Keratinocyte (primary cell): ENCODE measurements around the gene CTDSPL. TPM values are rescaled to one million over a fixed set of nuclear protein-coding genes. Genes with fewer than 3 reads are reported as not detected.

Experiments
- DNase-seq: peaks from one replicate; pipeline ENCODE4 v3.0.0-alpha.2; 2011; ENCODE audit warnings: low read depth, missing footprints, low spot score
- FAIRE-seq: peaks from 2 replicates; lab custom pipeline; 2011; peaks lifted over from hg19 to GRCh38; lab: Jason Lieb, UNC
- H2AFZ ChIP-seq: 2 replicates; pipeline ENCODE4 v1.6.0; 2012; ENCODE audit warnings: low read length, control low read depth, inconsistent platforms; ENCODE audit not compliant: control insufficient read depth
- H3K27ac ChIP-seq: 2 replicates; pipeline ENCODE4 v1.5.1; 2011; ENCODE audit warnings: low read length; ENCODE audit not compliant: control insufficient read depth, insufficient read depth
- H3K27me3 ChIP-seq: 3 replicates; pipeline ENCODE4 v1.6.0; 2011; ENCODE audit warnings: low read length; ENCODE audit not compliant: control insufficient read depth, insufficient read depth; ENCODE audit errors: extremely low read depth
- H3K36me3 ChIP-seq, 2 experiments: 2 replicates in 1 of 2; 3 replicates in 1 of 2; pipeline ENCODE4 v1.5.1; 2011; ENCODE audit warnings: low read length in 2 of 2, mild to moderate bottlenecking in 1 of 2; ENCODE audit not compliant: control insufficient read depth in 2 of 2, insufficient read depth in 2 of 2; ENCODE audit errors: extremely low read depth in 1 of 2
- H3K4me1 ChIP-seq: 3 replicates; pipeline ENCODE4 v1.5.1; 2011; ENCODE audit warnings: low read length; ENCODE audit not compliant: control insufficient read depth, insufficient read depth; ENCODE audit errors: extremely low read depth
- H3K4me2 ChIP-seq: 3 replicates; pipeline ENCODE4 v1.6.0; 2011; ENCODE audit warnings: low read depth, low read length; ENCODE audit not compliant: control insufficient read depth, insufficient read depth; ENCODE audit errors: extremely low read depth
- H3K4me3 ChIP-seq, 3 experiments: fragments of 200-600 bp in 1 of 3; sonication (generic) in 1 of 3; 2 replicates in 2 of 3; 3 replicates in 1 of 3; pipeline ENCODE4 v1.5.1; 2011 to 2016; ENCODE audit warnings: low read length in 3 of 3, mild to moderate bottlenecking in 3 of 3, control low read depth in 2 of 3, inconsistent platforms in 1 of 3, low read depth in 1 of 3, mixed read lengths in 1 of 3, mixed run types in 1 of 3, moderate library complexity in 1 of 3; ENCODE audit not compliant: control insufficient read depth in 2 of 3, insufficient read depth in 2 of 3; ENCODE audit errors: extremely low read depth in 1 of 3
- H3K79me2 ChIP-seq: 2 replicates; pipeline ENCODE4 v1.6.0; 2012; ENCODE audit warnings: low read length; ENCODE audit not compliant: control insufficient read depth, insufficient read depth
- H3K9ac ChIP-seq: 3 replicates; pipeline ENCODE4 v1.6.0; 2011; ENCODE audit warnings: low read length; ENCODE audit not compliant: control insufficient read depth, insufficient read depth; ENCODE audit errors: extremely low read depth
- H3K9me1 ChIP-seq: 3 replicates; pipeline ENCODE4 v1.6.0; 2011; ENCODE audit warnings: low read length; ENCODE audit not compliant: control insufficient read depth, insufficient read depth; ENCODE audit errors: extremely low read depth
- H3K9me3 ChIP-seq: 2 replicates; pipeline ENCODE4 v1.5.1; 2012; ENCODE audit warnings: low read depth, low read length; ENCODE audit not compliant: control insufficient read depth
- H4K20me1 ChIP-seq: 3 replicates; pipeline ENCODE4 v1.6.0; 2011; ENCODE audit warnings: low read length; ENCODE audit not compliant: control insufficient read depth, insufficient read depth; ENCODE audit errors: extremely low read depth
- CTCF ChIP-seq, 3 experiments: IDR thresholded peaks in 1 of 3; conservative IDR thresholded peaks in 1 of 3; optimal IDR thresholded peaks in 1 of 3; 2 replicates in 2 of 3; 3 replicates in 1 of 3; pipeline versions ENCODE3 to v1.5.1; 2011; ENCODE audit warnings: low read length in 3 of 3, mild to moderate bottlenecking in 3 of 3, moderate library complexity in 2 of 3, control low read depth in 1 of 3, inconsistent platforms in 1 of 3; ENCODE audit not compliant: insufficient read depth in 2 of 3; ENCODE audit errors: extremely low read depth in 1 of 3
- EZH2 ChIP-seq: IDR thresholded peaks from one replicate; pipeline ENCODE4 v1.6.1; 2012; ENCODE audit warnings: inconsistent platforms, mild to moderate bottlenecking, low read length, moderate library complexity
- dilution Hi-C: fragments of 300-500 bp; cut with MboI; formaldehyde crosslinking; loops from one replicate; pipeline ENCODE4 v1.7.0; 2020; ENCODE audit warnings: low sequenced_read_pairs; ENCODE audit not compliant: extremely low pct_ligation_motif_present
- polyA plus RNA-seq, 5 experiments: library from polyadenylated mRNA; depleted of rRNA in 3 of 5; stranded (reverse) in 3 of 5; stranded (forward) in 1 of 5; unstranded in 1 of 5; fragments of >200 nt; gene quantifications; 1 replicate in 1 of 5; 2 replicates in 3 of 5; 3 replicates in 1 of 5; pipeline versions ENCODE4 v1.2.1 to v1.2.3, GENCODE V29; 2011 to 2012; ENCODE audit warnings: missing spikeins in 2 of 5, low read depth in 1 of 5, low replicate concordance in 1 of 5

CTDSPL gene
- polyA plus RNA-seq, 1 donor (not counting 4 experiments of a cell fraction or from before 2014, with no cell fraction given), result 83.2 TPM

GRCh38 chr3:38029400-38030125 lies 167.9 kb downstream of the CTDSPL start, which contains the start of gene PLCD1:
Gene PLCD1 (minus strand): TSS chr3:38029642. CDS start chr3:38029539, 103 bp downstream.
- no peak for TF ChIP-seq EZH2
- TF ChIP-seq CTCF (optimal IDR thresholded peaks at IDR 0.05 in 1 of 3, IDR thresholded peaks at IDR 0.05 in 1 of 3, conservative IDR thresholded peaks at IDR 0.05 in 1 of 3; ENCODE audit: extremely low read depth in 1 of 3, insufficient read depth in 2 of 3, low read length in 3 of 3), result no peak
- no peak for FAIRE-seq
- dilution Hi-C loops, result no loop called here
- Histone ChIP-seq H3K4me1 (peaks cover 46% of the 10 kb centered on the region), H3K27me3 (no peaks in the 10 kb centered on the region), H4K20me1 (peaks cover 3% of the 10 kb centered on the region), H2AFZ (peak within 1 kb of the TSS; percentile 53), H3K4me2 (peak within 1 kb of the TSS; percentile 81), H3K36me3 (no peaks in the 10 kb centered on the region), H3K27ac (peak within 1 kb of the TSS; percentile 92), H3K4me3 (peak within 1 kb of the TSS; percentile 64 to 68 (median 66)), H3K9ac (peak within 1 kb of the TSS; percentile 78), H3K9me3 (no peaks in the 10 kb centered on the region), H3K9me1 (no peaks in the 10 kb centered on the region), H3K79me2 (no peaks in the 10 kb centered on the region)
- DNase-seq, result no peak

GRCh38 chr3:38030126-38031021 lies 168.7 kb downstream of the CTDSPL start:
- H2AFZ ChIP-seq, result peak overlapping the region; percentile 53
- peak overlapping the region; percentile 81 for H3K4me2 ChIP-seq
- no peaks in the 10 kb centered on the region for H3K79me2 ChIP-seq
- no peaks in the 10 kb centered on the region for H3K9me1 ChIP-seq
- TF ChIP-seq EZH2 (no peak), CTCF (optimal IDR thresholded peaks at IDR 0.05 in 1 of 3, IDR thresholded peaks at IDR 0.05 in 1 of 3, conservative IDR thresholded peaks at IDR 0.05 in 1 of 3; ENCODE audit: extremely low read depth in 1 of 3, insufficient read depth in 2 of 3, low read length in 3 of 3) (no peak)
- H3K9me3 ChIP-seq, result no peaks in the 10 kb centered on the region
- FAIRE-seq (no peak), DNase-seq (no peak)
- peak overlapping the region; percentile 44 to 68 (median 66) for H3K4me3 ChIP-seq
- peaks cover 43% of the 10 kb centered on the region for H3K4me1 ChIP-seq
- H3K36me3 ChIP-seq, result no peaks in the 10 kb centered on the region
- H4K20me1 ChIP-seq, result peaks cover 1% of the 10 kb centered on the region
- H3K9ac ChIP-seq, result peak overlapping the region; percentile 78
- peak overlapping the region; percentile 92 for H3K27ac ChIP-seq
- no peaks in the 10 kb centered on the region for H3K27me3 ChIP-seq
- dilution Hi-C loops, result no loop called here
